SJSA1 (cell line): ENCODE results near the gene SHTN1. TPM values are rescaled to one million over a fixed set of nuclear protein-coding genes. Genes with fewer than 3 reads are reported as not detected.

Source experiments
- DNase-seq, 2 experiments: peaks; one replicate each; pipeline ENCODE4 v3.0.0-alpha.2; 2015 to 2020; ENCODE audit warnings: low spot score in 2 of 2, low read depth in 1 of 2
- H3K27ac ChIP-seq: fragments of 250-450 bp; sonication (Bioruptor Pico); 2 replicates; pipeline ENCODE4 v1.5.1; 2020; ENCODE audit warnings: mild to moderate bottlenecking, moderate library complexity
- H3K27me3 ChIP-seq: fragments of 250-450 bp; sonication (Bioruptor Pico); replicated peaks from 2 replicates; pipeline ENCODE4 v1.5.1; 2020; ENCODE audit warnings: mild to moderate bottlenecking, moderate library complexity
- H3K36me3 ChIP-seq: fragments of 250-450 bp; sonication (Bioruptor Pico); 2 replicates; pipeline ENCODE4 v1.5.1; 2020; ENCODE audit warnings: mild to moderate bottlenecking
- H3K4me1 ChIP-seq: fragments of 250-450 bp; sonication (Bioruptor Pico); replicated peaks from 2 replicates; pipeline ENCODE4 v1.6.1; 2021; ENCODE audit warnings: mild to moderate bottlenecking
- H3K4me3 ChIP-seq: fragments of 250-450 bp; sonication (Bioruptor Pico); 2 replicates; pipeline ENCODE4 v1.5.1; 2020; ENCODE audit warnings: mild to moderate bottlenecking
- H3K9me3 ChIP-seq: fragments of 250-450 bp; sonication (Bioruptor Pico); replicated peaks from 2 replicates; pipeline ENCODE4 v1.5.1; 2020; ENCODE audit warnings: mild to moderate bottlenecking
- total RNA-seq: library from RNA; depleted of rRNA; stranded (reverse); fragments of >200 nt; shearing (Covaris generic); gene quantifications from 2 replicates; pipeline ENCODE4 v1.2.3, GENCODE V29; 2014

Gene SHTN1
- total RNA-seq, 1 experiment from 2014 or later, result 6.5 TPM

DNA sequence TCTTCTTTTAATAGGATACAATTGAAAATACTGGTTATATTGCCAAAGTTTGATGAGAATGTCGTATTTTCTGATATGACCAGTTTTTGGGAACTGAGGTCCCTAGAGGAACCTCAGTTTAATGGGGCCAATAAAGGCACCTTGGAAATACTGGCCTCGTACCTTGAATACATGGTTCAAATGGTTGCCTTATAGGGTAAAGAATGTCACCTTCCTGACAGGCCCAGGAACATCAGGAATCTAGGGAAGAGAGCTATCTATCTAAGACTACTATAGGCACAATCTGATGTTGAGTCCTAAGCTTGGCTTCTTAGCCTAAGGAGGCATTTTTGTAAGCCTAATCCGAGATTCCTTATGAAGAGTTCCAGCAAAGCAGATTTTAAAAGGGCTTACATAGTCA is 9.3 kb downstream of the SHTN1 start:
- Histone ChIP-seq H3K4me1 (no peaks in the 10 kb centered on the region), H3K27me3 (no peaks in the 10 kb centered on the region), H3K27ac (no peak overlapping the region), H3K36me3 (peaks cover 6% of the 10 kb centered on the region; the same call in 1 of the 2 replicates), H3K9me3 (no peaks in the 10 kb centered on the region), H3K4me3 (no peak overlapping the region)
- DNase-seq, result no peak

DNA sequence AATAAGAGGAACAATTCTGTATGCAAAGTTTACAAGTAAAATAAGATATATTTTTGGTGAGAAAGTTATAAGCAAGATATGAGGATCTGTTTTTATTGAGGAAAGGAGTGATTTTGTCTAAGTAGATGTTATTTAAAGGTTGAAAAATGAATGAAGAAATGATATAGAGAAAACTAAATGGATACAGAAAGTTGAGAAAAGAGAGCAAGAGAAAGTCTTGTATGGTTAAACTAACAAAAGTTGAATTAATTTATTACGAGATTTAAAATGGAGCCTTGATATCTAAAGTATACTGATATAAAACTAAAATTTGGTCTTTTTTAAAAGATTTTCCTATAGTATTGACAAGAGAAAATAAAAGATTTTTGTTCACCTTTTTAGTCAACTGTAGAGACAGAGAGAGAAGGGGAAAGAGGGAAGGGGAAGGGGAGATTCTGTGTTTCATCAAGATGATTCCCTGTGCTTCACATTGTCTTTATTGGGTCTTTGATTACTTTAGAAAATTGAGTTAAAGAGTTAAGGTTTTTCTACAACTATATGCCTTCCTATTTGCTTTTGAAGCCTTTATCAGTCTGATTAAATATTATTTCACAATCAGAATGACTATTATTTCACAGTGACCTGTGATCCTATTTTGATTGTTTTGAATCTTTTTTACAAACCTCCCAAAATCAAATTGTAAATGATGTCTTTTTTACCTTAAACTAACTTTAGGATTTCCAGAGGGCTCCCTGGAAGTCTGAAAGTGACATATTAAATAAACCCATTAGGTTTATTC is 10.7 kb downstream of the SHTN1 start:
- H3K9me3 ChIP-seq, result no peaks in the 10 kb centered on the region
- peaks cover 9% of the 10 kb centered on the region; the same call in 1 of the 2 replicates for H3K36me3 ChIP-seq
- H3K27me3 ChIP-seq, result no peaks in the 10 kb centered on the region
- H3K27ac ChIP-seq, result no peak overlapping the region
- H3K4me3 ChIP-seq, result no peak overlapping the region
- no peaks in the 10 kb centered on the region for H3K4me1 ChIP-seq
- no peak for DNase-seq

GRCh38 chr10:116993610-116994009 is 11.4 kb downstream of the SHTN1 start:
- H3K9me3 ChIP-seq, result no peaks in the 10 kb centered on the region
- H3K4me3 ChIP-seq, result no peak overlapping the region
- H3K27ac ChIP-seq, result no peak overlapping the region
- H3K4me1 ChIP-seq, result no peaks in the 10 kb centered on the region
- no peak for DNase-seq
- H3K27me3 ChIP-seq, result no peaks in the 10 kb centered on the region
- H3K36me3 ChIP-seq, result peaks cover 5% of the 10 kb centered on the region; the same call in 1 of the 2 replicates

DNA sequence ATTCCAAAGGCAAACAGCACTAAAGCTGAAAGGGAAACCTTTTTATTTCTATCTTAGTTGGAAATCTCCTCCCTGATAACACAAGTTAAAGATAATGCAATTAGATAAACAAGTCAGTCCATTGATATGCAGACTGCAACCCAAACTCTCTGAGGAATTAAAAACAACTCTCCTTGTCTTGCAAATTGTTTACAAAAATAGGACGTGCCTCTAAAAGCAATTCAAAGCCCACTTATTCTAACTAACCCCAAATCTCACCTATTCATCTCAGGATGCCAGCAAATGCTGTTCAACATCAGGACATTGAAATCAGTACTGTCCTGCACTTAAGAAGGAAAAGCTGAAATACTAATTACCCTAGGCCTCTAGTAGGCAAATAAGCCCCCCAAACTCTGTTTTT is 12.8 kb downstream of the SHTN1 start:
- no peaks in the 10 kb centered on the region for H3K27me3 ChIP-seq
- DNase-seq, result no peak
- H3K4me1 ChIP-seq, result no peaks in the 10 kb centered on the region
- peaks cover 3% of the 10 kb centered on the region; the same call in 1 of the 2 replicates for H3K36me3 ChIP-seq
- no peak overlapping the region for H3K4me3 ChIP-seq
- no peak overlapping the region for H3K27ac ChIP-seq
- H3K9me3 ChIP-seq, result no peaks in the 10 kb centered on the region

- H3K27ac ChIP-seq, result no peak overlapping the region
- H3K27me3 ChIP-seq, result no peaks in the 10 kb centered on the region
- no peak for DNase-seq
- H3K4me1 ChIP-seq, result no peaks in the 10 kb centered on the region
- no peak overlapping the region for H3K4me3 ChIP-seq
- peaks cover 3% of the 10 kb centered on the region; the same call in 1 of the 2 replicates for H3K36me3 ChIP-seq
- no peaks in the 10 kb centered on the region for H3K9me3 ChIP-seq
Measured at GRCh38 chr10:116990276-116990800, 14.6 kb downstream of the SHTN1 start.

GRCh38 chr10:116989439-116989838 is 15.5 kb downstream of the SHTN1 start:
- no peak overlapping the region for H3K4me3 ChIP-seq
- no peaks in the 10 kb centered on the region for H3K9me3 ChIP-seq
- no peak for DNase-seq
- peaks cover 3% of the 10 kb centered on the region; the same call in 1 of the 2 replicates for H3K36me3 ChIP-seq
- H3K27me3 ChIP-seq, result no peaks in the 10 kb centered on the region
- H3K27ac ChIP-seq, result no peak overlapping the region
- no peaks in the 10 kb centered on the region for H3K4me1 ChIP-seq

- Histone ChIP-seq H3K27ac (no peak overlapping the region), H3K4me1 (no peaks in the 10 kb centered on the region), H3K9me3 (no peaks in the 10 kb centered on the region), H3K4me3 (no peak overlapping the region), H3K27me3 (no peaks in the 10 kb centered on the region), H3K36me3 (peaks cover 3% of the 10 kb centered on the region; the same call in 1 of the 2 replicates)
- DNase-seq, result no peak
Measured at GRCh38 chr10:116988311-116988710, 16.7 kb downstream of the SHTN1 start.

DNA sequence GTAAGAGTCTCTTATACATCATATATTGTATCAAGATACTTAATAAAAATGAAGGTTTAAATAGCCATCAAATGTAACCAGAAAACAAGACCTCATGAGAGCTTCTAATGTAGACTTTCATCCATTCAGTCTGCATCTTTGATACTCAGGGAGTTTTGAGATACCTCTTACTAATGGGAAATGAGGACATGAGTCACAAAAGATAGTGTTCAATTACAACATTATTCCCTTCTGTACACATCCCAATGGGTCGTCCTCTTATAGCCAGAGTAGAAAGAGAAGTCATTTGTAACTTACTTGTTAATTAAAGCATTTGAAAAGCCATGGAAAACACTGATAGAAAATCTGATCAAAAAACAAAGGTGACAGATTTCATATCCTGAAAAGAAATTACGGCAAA is 19.4 kb downstream of the SHTN1 start:
- H3K4me3 ChIP-seq, result no peak overlapping the region
- H3K27me3 ChIP-seq, result no peaks in the 10 kb centered on the region
- no peak for DNase-seq
- H3K27ac ChIP-seq, result no peak overlapping the region
- no peaks in the 10 kb centered on the region for H3K9me3 ChIP-seq
- H3K4me1 ChIP-seq, result no peaks in the 10 kb centered on the region
- peaks cover 3% of the 10 kb centered on the region; the same call in 1 of the 2 replicates for H3K36me3 ChIP-seq

DNA sequence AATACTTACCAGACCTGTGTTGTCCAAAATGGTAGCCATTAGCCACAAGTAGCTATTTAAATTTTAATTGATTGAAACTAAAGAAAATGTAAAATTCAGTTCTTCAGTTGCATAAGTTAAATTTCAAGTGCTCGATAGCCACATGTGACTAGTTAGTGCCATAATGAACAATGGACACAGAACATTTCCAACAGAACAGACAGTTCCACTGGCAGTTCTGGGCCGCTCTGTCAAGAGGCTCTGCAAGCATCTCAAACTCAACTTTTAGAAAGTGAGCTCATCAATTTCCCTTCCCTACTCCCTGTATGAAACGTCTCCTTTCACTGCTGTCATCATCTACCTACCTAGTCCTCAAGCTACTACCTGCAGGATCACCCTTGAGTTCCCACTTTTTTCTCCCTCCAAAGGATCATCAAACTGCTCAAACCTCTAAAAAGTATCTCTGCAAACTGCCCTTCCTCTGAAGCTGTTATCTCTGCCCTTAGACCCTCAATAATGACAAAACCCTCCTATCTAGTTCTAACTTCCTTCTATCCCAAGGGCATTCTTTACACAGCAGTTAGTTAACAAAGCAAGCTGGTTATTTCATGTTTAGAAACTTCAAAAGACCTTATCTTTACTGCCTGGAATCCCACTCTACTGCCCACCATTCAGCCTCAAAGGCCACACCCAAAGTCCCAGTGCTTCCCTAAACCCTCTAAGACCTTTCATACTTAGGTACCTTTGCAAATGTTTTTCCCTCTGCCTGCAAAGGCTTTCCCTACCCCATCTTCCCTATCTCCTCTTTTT is 20.6 kb downstream of the SHTN1 start:
- Histone ChIP-seq H3K4me3 (no peak overlapping the region), H3K27ac (no peak overlapping the region), H3K36me3 (peaks cover under 1% of the 10 kb centered on the region), H3K27me3 (no peaks in the 10 kb centered on the region), H3K9me3 (no peaks in the 10 kb centered on the region), H3K4me1 (no peaks in the 10 kb centered on the region)
- no peak for DNase-seq

DNA sequence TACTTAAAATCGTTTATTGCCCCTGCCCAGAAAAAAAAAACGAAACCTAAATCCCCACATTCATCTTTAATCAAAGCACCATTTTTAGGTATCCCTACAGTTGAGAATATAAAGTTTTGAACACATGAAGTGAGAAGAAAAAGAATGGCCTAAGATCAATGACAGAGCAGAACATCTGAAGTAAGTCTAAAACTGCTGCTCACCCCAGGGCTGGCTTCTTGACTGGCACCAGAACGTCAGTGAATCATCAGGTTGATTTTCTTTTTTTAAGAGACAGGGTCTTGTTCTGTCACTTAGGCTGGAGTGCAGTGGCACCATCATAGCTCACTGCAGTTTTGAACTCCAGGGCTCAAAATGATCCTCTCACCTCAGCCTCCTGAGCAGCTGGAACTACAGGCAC is 24.9 kb downstream of the SHTN1 start:
- H3K4me3 ChIP-seq, result no peak overlapping the region
- H3K9me3 ChIP-seq, result no peaks in the 10 kb centered on the region
- DNase-seq, result no peak
- H3K27me3 ChIP-seq, result no peaks in the 10 kb centered on the region
- peaks cover 26% of the 10 kb centered on the region for H3K36me3 ChIP-seq
- H3K27ac ChIP-seq, result no peak overlapping the region
- peaks cover 15% of the 10 kb centered on the region for H3K4me1 ChIP-seq

- Histone ChIP-seq H3K4me3 (no peak overlapping the region), H3K4me1 (peaks cover 26% of the 10 kb centered on the region), H3K27me3 (no peaks in the 10 kb centered on the region), H3K36me3 (peaks cover 26% of the 10 kb centered on the region), H3K9me3 (no peaks in the 10 kb centered on the region), H3K27ac (no peak overlapping the region)
- no peak for DNase-seq
Measured at GRCh38 chr10:116978901-116979300, 26.1 kb downstream of the SHTN1 start.

DNA sequence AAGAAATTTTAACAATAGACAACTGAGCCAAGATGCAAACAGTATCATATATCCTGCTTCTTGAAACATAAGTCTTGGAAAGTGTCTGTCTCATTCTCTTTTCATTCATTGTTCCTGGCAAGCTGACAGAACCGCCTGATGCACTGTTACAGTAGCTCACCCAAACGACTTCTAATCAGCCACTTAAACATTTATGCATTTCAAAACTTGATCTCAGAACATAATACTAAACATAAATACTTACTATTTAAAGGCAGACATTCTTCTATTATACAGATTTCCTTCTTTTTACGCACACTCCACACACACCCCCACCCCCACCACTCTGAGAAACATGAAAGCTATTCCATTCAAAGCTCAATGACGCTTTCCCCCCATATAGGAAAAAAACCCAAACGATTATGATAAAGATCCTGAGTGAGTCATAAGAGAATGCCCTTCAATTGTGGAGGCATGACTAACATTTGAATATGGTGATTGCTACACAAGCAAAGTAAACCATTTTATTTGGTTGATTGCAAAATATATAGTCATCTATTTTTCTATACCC is 30.5 kb downstream of the SHTN1 start:
- no peaks in the 10 kb centered on the region for H3K27me3 ChIP-seq
- H3K36me3 ChIP-seq, result peaks cover 26% of the 10 kb centered on the region
- peaks cover 37% of the 10 kb centered on the region for H3K4me1 ChIP-seq
- no peak overlapping the region for H3K4me3 ChIP-seq
- peak; percentile 39 to 77 for DNase-seq
- peak overlapping the region; percentile 43 for H3K27ac ChIP-seq
- no peaks in the 10 kb centered on the region for H3K9me3 ChIP-seq

- no peak for DNase-seq
- H3K27me3 ChIP-seq, result no peaks in the 10 kb centered on the region
- no peaks in the 10 kb centered on the region for H3K9me3 ChIP-seq
- H3K27ac ChIP-seq, result peak overlapping the region; percentile 43
- peaks cover 37% of the 10 kb centered on the region for H3K4me1 ChIP-seq
- peaks cover 21% of the 10 kb centered on the region for H3K36me3 ChIP-seq
- no peak overlapping the region for H3K4me3 ChIP-seq
Measured at GRCh38 chr10:116973946-116974455, 31.0 kb downstream of the SHTN1 start.
